ENCODE results near the gene DLG1. TPM values are rescaled to one million over a fixed set of nuclear protein-coding genes. Genes with fewer than 3 reads are reported as not detected.
A peak's percentile ranks its signal among the peaks of the same experiment; 100 is the strongest.

Gene DLG1
- total and polyA plus RNA-seq, 9 of the 15 experiments (the other 6 are each of a cell fraction or from before 2014, with no cell fraction given) = 9.4 to 63.5 (median 43.6) TPM

DNA sequence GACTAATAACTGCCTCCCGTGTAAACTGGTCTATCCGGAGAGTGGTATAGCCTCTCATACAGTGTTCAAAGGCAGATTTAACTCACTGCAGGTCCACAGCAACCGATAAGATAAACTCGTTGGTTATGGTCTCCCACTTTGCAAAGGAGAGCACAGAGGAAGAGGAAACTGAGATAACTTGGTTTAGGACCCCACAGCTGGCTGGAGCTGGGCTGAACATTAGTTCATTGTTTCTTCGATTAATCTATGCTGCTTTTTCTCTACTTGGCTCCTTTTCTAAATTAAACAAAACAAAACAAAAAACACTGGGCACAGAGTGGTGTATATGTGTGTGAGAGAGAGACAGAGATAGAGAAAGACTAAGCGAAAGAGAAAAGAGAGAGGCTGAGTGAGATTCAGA is 5.0 kb upstream of the DLG1 start:
- Histone ChIP-seq H3K9me3 (replicated peaks; ENCODE audit: control insufficient read depth, insufficient read depth, low read depth, low read length) (no peaks in the 10 kb centered on the region), H3K4me2 (ENCODE audit: insufficient read depth, low read length) (peak overlapping the region; percentile 29), H3K9ac (ENCODE audit: insufficient read depth in 1 of 2, low read depth in 2 of 2, low read length in 2 of 2) (no peak overlapping the region; a peak in 1 of 4 replicates), H3K4me3 (no peak overlapping the region), H3K36me3 (ENCODE audit: control insufficient read depth, insufficient read depth, low read length) (no peaks in the 10 kb centered on the region), H3K4me1 (replicated peaks in 1 of 2; ENCODE audit: control insufficient read depth in 2 of 2, insufficient read depth in 2 of 2, low read length in 2 of 2) (peaks cover 10 to 27% of the 10 kb centered on the region in 2 experiments; a peak in 4 of 5 replicates), H3K79me2 (ENCODE audit: control insufficient read depth, insufficient read depth, low read length) (no peaks in the 10 kb centered on the region), H2AFZ (ENCODE audit: low read depth, low read length) (peak overlapping the region; percentile 42), H3K27me3 (ENCODE audit: control insufficient read depth in 2 of 2, insufficient read depth in 2 of 2, low read length in 2 of 2) (no peaks in the 10 kb centered on the region), H3K9me1 (ENCODE audit: control insufficient read depth, insufficient read depth, low read length) (no peaks in the 10 kb centered on the region), H3K27ac (ENCODE audit: extremely low read depth, low read depth, low read length) (no peak overlapping the region), H4K20me1 (replicated peaks; ENCODE audit: control insufficient read depth, insufficient read depth, low read length) (no peaks in the 10 kb centered on the region)
- intact Hi-C loops (cut with micrococcal nuclease) = no loop called here
- no peak for ATAC-seq
- no TSS peak for BruUV-seq (replicated peaks)
- 18% methylated on average over 6 of the region's 6 CpGs for WGBS (ENCODE audit: insufficient coverage, low coverage, missing lambda C conversion rate)
- DNase-seq (ENCODE audit: extremely low read depth in 1 of 4, low spot score in 3 of 4) = no peak
- FAIRE-seq = no peak
- TF ChIP-seq HMBOX1 (IDR thresholded peaks at IDR 0.05) = peak; percentile 88
- TF ChIP-seq ARNT (IDR thresholded peaks at IDR 0.05) = no peak
- POLR2A ChIA-PET = interaction anchor here (0.9 to 1.5 kb wide), 2 partner anchors 9 to 14 kb away, joined by 3 to 4 read pairs; no protein-coding TSS in a partner anchor
- CTCF ChIA-PET (ENCODE audit: low intra/inter-chr PET ratio) = no interaction called here
- in situ Hi-C loops (cut with MboI) = no loop called here

DNA sequence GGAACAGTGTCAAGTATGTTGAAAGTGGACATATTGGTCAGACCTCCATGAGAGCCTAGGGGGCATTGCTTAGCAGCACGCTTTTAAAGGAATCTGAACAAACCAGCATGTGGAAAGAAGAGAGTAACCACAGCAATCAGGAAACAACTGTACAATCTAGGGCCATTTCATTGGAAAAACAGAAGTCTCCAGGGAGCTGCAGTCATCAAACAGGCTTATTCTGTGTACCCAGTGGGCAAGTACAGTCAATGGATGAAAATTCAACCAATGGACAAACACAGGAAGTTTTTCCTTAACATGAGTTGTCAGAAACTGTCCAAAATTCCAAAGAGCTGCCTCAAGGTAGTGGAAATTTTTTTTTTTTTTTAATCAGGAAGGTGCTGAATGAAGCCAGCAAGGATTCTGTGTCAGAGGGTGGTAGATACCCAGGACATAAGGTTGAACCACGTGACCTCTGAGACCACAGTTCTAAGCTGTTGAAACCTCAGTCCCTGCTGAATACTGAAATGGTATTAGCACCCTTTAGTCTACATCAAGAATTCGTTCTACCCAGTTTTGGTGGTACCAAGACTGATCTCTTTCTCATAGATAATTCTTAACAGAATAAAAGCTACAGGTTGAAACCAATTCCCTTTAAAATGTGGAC is 4.4 kb upstream of the DLG1 start:
- peak overlapping the region; percentile 42; the same call in 1 of the 2 replicates for H2AFZ ChIP-seq (ENCODE audit: low read depth, low read length)
- H3K27ac ChIP-seq (ENCODE audit: extremely low read depth, low read depth, low read length) = no peak overlapping the region
- no peak overlapping the region for H3K9ac ChIP-seq (ENCODE audit: insufficient read depth in 1 of 2, low read depth in 2 of 2, low read length in 2 of 2)
- H3K9me3 ChIP-seq (replicated peaks; ENCODE audit: control insufficient read depth, insufficient read depth, low read depth, low read length) = no peaks in the 10 kb centered on the region
- 39% methylated on average over 3 of the region's 3 CpGs for WGBS (ENCODE audit: insufficient coverage, low coverage, missing lambda C conversion rate)
- DNase-seq (ENCODE audit: extremely low read depth in 1 of 4, low spot score in 3 of 4) = no peak
- TF ChIP-seq, protein P1, sequence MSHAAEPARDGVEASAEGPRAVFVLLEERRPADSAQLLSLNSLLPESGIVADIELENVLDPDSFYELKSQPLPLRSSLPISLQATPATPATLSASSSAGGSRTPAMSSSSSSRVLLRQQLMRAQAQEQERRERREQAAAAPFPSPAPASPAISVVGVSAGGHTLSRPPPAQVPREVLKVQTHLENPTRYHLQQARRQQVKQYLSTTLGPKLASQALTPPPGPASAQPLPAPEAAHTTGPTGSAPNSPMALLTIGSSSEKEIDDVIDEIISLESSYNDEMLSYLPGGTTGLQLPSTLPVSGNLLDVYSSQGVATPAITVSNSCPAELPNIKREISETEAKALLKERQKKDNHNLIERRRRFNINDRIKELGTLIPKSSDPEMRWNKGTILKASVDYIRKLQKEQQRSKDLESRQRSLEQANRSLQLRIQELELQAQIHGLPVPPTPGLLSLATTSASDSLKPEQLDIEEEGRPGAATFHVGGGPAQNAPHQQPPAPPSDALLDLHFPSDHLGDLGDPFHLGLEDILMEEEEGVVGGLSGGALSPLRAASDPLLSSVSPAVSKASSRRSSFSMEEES (CRISPR knock-in tag; IDR thresholded peaks at IDR 0.05) = peak; percentile 89
- TF ChIP-seq RAD51 (IDR thresholded peaks at IDR 0.05; ENCODE audit: borderline replicate concordance, low read depth) (peak; percentile 78), ZNF644 (tag; IDR thresholded peaks at IDR 0.05; ENCODE audit: low read depth) (no peak), TGIF2 (CRISPR knock-in tag; IDR thresholded peaks at IDR 0.05) (no peak), EWSR1 (IDR thresholded peaks at IDR 0.05; ENCODE audit: borderline replicate concordance, low read depth, partially characterized antibody) (no peak), TOE1 (IDR thresholded peaks at IDR 0.05; ENCODE audit: borderline replicate concordance) (no peak; the same call in 1 of the 2 replicates), TOE1 (CRISPR knock-in tag; IDR thresholded peaks at IDR 0.05; ENCODE audit: borderline replicate concordance, low read depth) (no peak), DACH1 (IDR thresholded peaks at IDR 0.05; ENCODE audit: partially characterized antibody) (no peak), CBFA2T2 (conservative IDR thresholded peaks at IDR 0.05) (peak; percentile 24; the same call in 1 of the 2 replicates)
- TF ChIP-seq, protein P2, sequence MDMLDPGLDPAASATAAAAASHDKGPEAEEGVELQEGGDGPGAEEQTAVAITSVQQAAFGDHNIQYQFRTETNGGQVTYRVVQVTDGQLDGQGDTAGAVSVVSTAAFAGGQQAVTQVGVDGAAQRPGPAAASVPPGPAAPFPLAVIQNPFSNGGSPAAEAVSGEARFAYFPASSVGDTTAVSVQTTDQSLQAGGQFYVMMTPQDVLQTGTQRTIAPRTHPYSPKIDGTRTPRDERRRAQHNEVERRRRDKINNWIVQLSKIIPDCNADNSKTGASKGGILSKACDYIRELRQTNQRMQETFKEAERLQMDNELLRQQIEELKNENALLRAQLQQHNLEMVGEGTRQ (CRISPR knock-in tag; IDR thresholded peaks at IDR 0.05) = peak; percentile 29; the same call in 1 of the 2 replicates
- in situ Hi-C loops (cut with MboI) = no loop called here
- ChIA-PET POLR2A (interaction anchor here (0.9 to 1.7 kb wide), 3 partner anchors 9 to 14 kb away, joined by 3 to 4 read pairs (median 4); no protein-coding TSS in a partner anchor), CTCF (ENCODE audit: low intra/inter-chr PET ratio) (no interaction called here)
- H3K4me1 ChIP-seq (replicated peaks in 1 of 2; ENCODE audit: control insufficient read depth in 2 of 2, insufficient read depth in 2 of 2, low read length in 2 of 2) = peaks cover 13 to 26% of the 10 kb centered on the region in 2 experiments; a peak in 4 of 5 replicates
- intact Hi-C loops (cut with micrococcal nuclease) = no loop called here
- no peaks in the 10 kb centered on the region for H3K36me3 ChIP-seq (ENCODE audit: control insufficient read depth, insufficient read depth, low read length)
- no peaks in the 10 kb centered on the region for H3K27me3 ChIP-seq (ENCODE audit: control insufficient read depth in 2 of 2, insufficient read depth in 2 of 2, low read length in 2 of 2)
- no peak overlapping the region for H3K4me3 ChIP-seq
- FAIRE-seq = no peak
- H4K20me1 ChIP-seq (replicated peaks; ENCODE audit: control insufficient read depth, insufficient read depth, low read length) = no peaks in the 10 kb centered on the region
- ATAC-seq = no peak
- H3K9me1 ChIP-seq (ENCODE audit: control insufficient read depth, insufficient read depth, low read length) = no peaks in the 10 kb centered on the region
- BruUV-seq (replicated peaks) = no TSS peak
- 0 out of 2 replicates have a peak overlapping the region, but pooled peaks have one; percentile 29 for H3K4me2 ChIP-seq (ENCODE audit: insufficient read depth, low read length)
- H3K79me2 ChIP-seq (ENCODE audit: control insufficient read depth, insufficient read depth, low read length) = peaks cover under 1% of the 10 kb centered on the region; the same call in 2 of the 3 replicates
